NCI-H1436 treated with DMSO at 0.1 percent for 48 hours (cell line): ENCODE data around the gene PSMG1.
"Not testable (repeated sequence)": the region's sequence is repeated elsewhere in the genome, so short reads cannot be mapped to it uniquely, and the experiment has no call there.

Experiments used
- DNase-seq: peaks from one replicate; lab custom pipeline; 2025; lab: John Stamatoyannopoulos, UW

PSMG1 gene

GRCh38 chr21:39183272-39184049 is at the start of gene PSMG1:
TSS of gene PSMG1 (minus strand) at chr21:39183451. CDS start at chr21:39183385, 66 bp downstream.
- DNase-seq, result peak; percentile 75

GRCh38 chr21:39232861-39233291 is 49.6 kb upstream of the PSMG1 start:
- DNase-seq, result no peak

- no peak for DNase-seq
These were observed 41.7 kb upstream of the PSMG1 start for GRCh38 chr21:39224930-39225329.

- no peak for DNase-seq
These were observed 38.8 kb upstream of the PSMG1 start for GRCh38 chr21:39221997-39222486.

GRCh38 chr21:39221282-39221996 is 38.2 kb upstream of the PSMG1 start:
- DNase-seq, result no peak

GRCh38 chr21:39220875-39221274 is 37.6 kb upstream of the PSMG1 start:
- DNase-seq, result not testable (repeated sequence)

- DNase-seq, result no peak
These were observed 36.9 kb upstream of the PSMG1 start for GRCh38 chr21:39220150-39220549.

- DNase-seq, result no peak
These were observed 34.8 kb upstream of the PSMG1 start for GRCh38 chr21:39218082-39218409.

GRCh38 chr21:39217356-39218081 is 34.3 kb upstream of the PSMG1 start:
- DNase-seq, result no peak

- no peak for DNase-seq
These were observed 33.0 kb upstream of the PSMG1 start for GRCh38 chr21:39216290-39216689.

- no peak for DNase-seq
These were observed 31.8 kb upstream of the PSMG1 start for GRCh38 chr21:39215078-39215477.

GRCh38 chr21:39209334-39209688 is 26.1 kb upstream of the PSMG1 start:
- no peak for DNase-seq

- DNase-seq, result no peak
These were observed 25.5 kb upstream of the PSMG1 start for GRCh38 chr21:39208624-39209333.

- DNase-seq, result no peak
These were observed 20.9 kb upstream of the PSMG1 start for GRCh38 chr21:39204134-39204533.

- DNase-seq, result no peak
These were observed 15.5 kb upstream of the PSMG1 start for GRCh38 chr21:39198800-39199199.

- no peak for DNase-seq
These were observed 14.4 kb upstream of the PSMG1 start for GRCh38 chr21:39197448-39198233.

GRCh38 chr21:39196838-39197237 is 13.6 kb upstream of the PSMG1 start:
- DNase-seq, result no peak

- DNase-seq, result no peak
These were observed 13.1 kb upstream of the PSMG1 start for GRCh38 chr21:39196310-39196709.

- no peak for DNase-seq
These were observed 10.1 kb upstream of the PSMG1 start for GRCh38 chr21:39193380-39193779.

GRCh38 chr21:39189857-39190604 is 6.8 kb upstream of the PSMG1 start:
- no peak for DNase-seq
